ENCODE data around the gene COL27A1. TPM values are rescaled to one million over a fixed set of nuclear protein-coding genes. Genes with fewer than 3 reads are reported as not detected.

The COL27A1 gene
- polyA plus RNA-seq, 2 of the 4 experiments (the other 2 are of a cell fraction): 6.9 to 20.6 TPM

DNA sequence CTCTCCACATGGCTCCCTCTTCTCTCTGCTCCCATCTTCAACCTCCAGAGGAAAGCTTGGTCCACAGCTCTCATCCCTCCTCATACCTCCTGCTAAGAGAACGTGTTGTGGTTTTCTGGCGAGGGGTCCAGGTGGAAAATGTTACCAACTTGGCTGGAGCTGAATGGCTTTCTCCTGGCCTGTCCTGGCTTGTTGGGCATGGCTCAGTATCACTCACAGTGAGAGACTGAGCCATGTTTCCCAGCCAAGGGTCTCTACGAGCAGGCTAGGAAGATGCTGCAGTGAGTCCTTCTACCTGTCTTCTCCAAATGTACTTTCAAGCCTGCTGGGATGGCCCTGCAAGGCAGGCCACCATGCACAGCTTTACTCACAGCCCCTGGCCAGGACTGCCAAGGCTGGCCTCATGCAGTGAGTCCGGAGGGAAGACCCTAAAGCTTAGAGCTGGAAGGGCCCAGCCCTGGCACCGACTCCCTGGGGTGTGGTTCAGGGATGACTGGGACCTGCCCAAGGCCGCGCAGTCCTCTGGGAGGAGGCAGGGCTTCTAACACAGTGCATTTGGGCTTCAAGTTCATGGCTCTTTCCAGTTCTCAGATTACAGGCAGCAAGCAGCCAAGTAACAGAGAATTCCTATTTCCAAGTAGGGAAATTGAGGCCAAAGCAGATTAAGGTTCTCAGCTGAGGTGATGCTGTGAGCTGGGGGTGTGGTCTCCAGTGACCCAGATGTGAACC is 59.5 kb downstream of the COL27A1 start:
- ChIA-PET CTCF (interaction anchor here (0.7 to 2.7 kb wide), 8 partner anchors 10 to 132 kb away, joined by 3 to 9 read pairs (median 5); partner anchors contain the start of gene COL27A1), POLR2A (no interaction called here)
- ATAC-seq (no peak), FAIRE-seq (no peak), DNase-seq (ENCODE audit: low read depth in 1 of 2, low spot score in 1 of 2) (no peak)
- Histone ChIP-seq H3K4me3 (no peak overlapping the region), H3K9me3 (no peaks in the 10 kb centered on the region), H3K4me1 (0 out of 3 replicates have a peak, but pooled peaks cover 2% of the 10 kb centered on the region), H3K4me2 (no peak overlapping the region), H3K27ac (no peak overlapping the region)
- no peak for TF ChIP-seq FOXS1 (CRISPR knock-in tag; IDR thresholded peaks at IDR 0.05)
- no peak for TF ChIP-seq POLR2AphosphoS2 (conservative IDR thresholded peaks at IDR 0.05; ENCODE audit: low read length)
- TF ChIP-seq, protein P1, sequence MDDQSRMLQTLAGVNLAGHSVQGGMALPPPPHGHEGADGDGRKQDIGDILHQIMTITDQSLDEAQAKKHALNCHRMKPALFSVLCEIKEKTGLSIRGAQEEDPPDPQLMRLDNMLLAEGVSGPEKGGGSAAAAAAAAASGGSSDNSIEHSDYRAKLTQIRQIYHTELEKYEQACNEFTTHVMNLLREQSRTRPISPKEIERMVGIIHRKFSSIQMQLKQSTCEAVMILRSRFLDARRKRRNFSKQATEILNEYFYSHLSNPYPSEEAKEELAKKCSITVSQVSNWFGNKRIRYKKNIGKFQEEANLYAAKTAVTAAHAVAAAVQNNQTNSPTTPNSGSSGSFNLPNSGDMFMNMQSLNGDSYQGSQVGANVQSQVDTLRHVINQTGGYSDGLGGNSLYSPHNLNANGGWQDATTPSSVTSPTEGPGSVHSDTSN (IDR thresholded peaks at IDR 0.05): no peak
- no peak for TF ChIP-seq ZSCAN20 (CRISPR knock-in tag; IDR thresholded peaks at IDR 0.05)
- TF ChIP-seq, protein P2, sequence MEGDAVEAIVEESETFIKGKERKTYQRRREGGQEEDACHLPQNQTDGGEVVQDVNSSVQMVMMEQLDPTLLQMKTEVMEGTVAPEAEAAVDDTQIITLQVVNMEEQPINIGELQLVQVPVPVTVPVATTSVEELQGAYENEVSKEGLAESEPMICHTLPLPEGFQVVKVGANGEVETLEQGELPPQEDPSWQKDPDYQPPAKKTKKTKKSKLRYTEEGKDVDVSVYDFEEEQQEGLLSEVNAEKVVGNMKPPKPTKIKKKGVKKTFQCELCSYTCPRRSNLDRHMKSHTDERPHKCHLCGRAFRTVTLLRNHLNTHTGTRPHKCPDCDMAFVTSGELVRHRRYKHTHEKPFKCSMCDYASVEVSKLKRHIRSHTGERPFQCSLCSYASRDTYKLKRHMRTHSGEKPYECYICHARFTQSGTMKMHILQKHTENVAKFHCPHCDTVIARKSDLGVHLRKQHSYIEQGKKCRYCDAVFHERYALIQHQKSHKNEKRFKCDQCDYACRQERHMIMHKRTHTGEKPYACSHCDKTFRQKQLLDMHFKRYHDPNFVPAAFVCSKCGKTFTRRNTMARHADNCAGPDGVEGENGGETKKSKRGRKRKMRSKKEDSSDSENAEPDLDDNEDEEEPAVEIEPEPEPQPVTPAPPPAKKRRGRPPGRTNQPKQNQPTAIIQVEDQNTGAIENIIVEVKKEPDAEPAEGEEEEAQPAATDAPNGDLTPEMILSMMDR (IDR thresholded peaks at IDR 0.05): no peak
- TF ChIP-seq JUNB (IDR thresholded peaks at IDR 0.05): no peak
- TF ChIP-seq NR3C1 (IDR thresholded peaks at IDR 0.05): no peak
- no peak for TF ChIP-seq HOXB13 (CRISPR knock-in tag; IDR thresholded peaks at IDR 0.05; ENCODE audit: low read depth)
- no peak for TF ChIP-seq RNF2 (IDR thresholded peaks at IDR 0.05; ENCODE audit: borderline replicate concordance, low read depth)
- TF ChIP-seq, protein P3, sequence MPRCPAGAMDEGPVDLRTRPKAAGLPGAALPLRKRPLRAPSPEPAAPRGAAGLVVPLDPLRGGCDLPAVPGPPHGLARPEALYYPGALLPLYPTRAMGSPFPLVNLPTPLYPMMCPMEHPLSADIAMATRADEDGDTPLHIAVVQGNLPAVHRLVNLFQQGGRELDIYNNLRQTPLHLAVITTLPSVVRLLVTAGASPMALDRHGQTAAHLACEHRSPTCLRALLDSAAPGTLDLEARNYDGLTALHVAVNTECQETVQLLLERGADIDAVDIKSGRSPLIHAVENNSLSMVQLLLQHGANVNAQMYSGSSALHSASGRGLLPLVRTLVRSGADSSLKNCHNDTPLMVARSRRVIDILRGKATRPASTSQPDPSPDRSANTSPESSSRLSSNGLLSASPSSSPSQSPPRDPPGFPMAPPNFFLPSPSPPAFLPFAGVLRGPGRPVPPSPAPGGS (IDR thresholded peaks at IDR 0.05): no peak
- no peak for TF ChIP-seq POLR2A (IDR thresholded peaks at IDR 0.05; ENCODE audit: low read length)
- no peak for TF ChIP-seq FOSL2 (IDR thresholded peaks at IDR 0.05)
- no peak for TF ChIP-seq FOSL2 (CRISPR knock-in tag; IDR thresholded peaks at IDR 0.05)
- WGBS (ENCODE audit: missing lambda C conversion rate): 77% methylated on average over 5 of the region's 7 CpGs

DNA sequence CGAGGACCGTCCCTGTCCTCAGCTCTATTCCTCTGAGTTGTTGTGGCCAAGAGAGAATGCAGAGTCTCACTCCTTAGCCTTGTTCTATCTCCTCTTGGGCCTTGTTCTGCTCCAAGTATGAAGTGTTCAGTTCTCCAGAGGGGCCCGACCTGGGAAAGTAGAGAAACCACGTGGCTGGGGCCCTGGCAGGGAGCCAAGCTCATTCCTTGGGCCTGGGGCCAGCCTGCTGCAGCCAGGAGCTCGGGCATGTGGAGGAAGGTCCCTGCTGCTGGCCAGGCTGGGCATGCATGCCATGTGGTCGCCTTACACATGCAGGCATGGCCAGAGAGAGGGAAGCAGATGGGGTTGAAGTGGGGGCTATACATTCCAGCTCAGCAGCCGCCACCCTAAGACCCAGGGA is 60.7 kb downstream of the COL27A1 start:
- POLR2A ChIA-PET: no interaction called here
- CTCF ChIA-PET: interaction anchor here (0.9 to 2.7 kb wide), 5 partner anchors 11 to 108 kb away, joined by 3 to 9 read pairs (median 5); partner anchors contain the start of gene COL27A1
- Histone ChIP-seq H3K4me3 (no peak overlapping the region), H3K4me2 (no peak overlapping the region), H3K9me3 (no peaks in the 10 kb centered on the region), H3K27ac (no peak overlapping the region), H3K4me1 (0 out of 3 replicates have a peak, but pooled peaks cover 2% of the 10 kb centered on the region)
- WGBS (ENCODE audit: missing lambda C conversion rate): 61% methylated on average over 7 of the region's 7 CpGs
- ATAC-seq (no peak), DNase-seq (ENCODE audit: low read depth in 1 of 2, low spot score in 1 of 2) (no peak), FAIRE-seq (no peak)
- TF ChIP-seq HDAC2 (IDR thresholded peaks at IDR 0.05) (no peak), CHD4 (IDR thresholded peaks at IDR 0.05; ENCODE audit: borderline replicate concordance) (no peak), RAD21 (conservative IDR thresholded peaks at IDR 0.05 in 1 of 2, IDR thresholded peaks at IDR 0.05 in 1 of 2) (no peak), NPAS2 (CRISPR knock-in tag; IDR thresholded peaks at IDR 0.05; ENCODE audit: borderline replicate concordance) (no peak), FOXS1 (CRISPR knock-in tag; IDR thresholded peaks at IDR 0.05) (no peak), ZSCAN20 (CRISPR knock-in tag; IDR thresholded peaks at IDR 0.05) (no peak), POLR2A (IDR thresholded peaks at IDR 0.05; ENCODE audit: low read length) (no peak), EP300 (IDR thresholded peaks at IDR 0.05) (no peak), EHMT2 (IDR thresholded peaks at IDR 0.05; ENCODE audit: low read depth) (no peak), SREBF2 (IDR thresholded peaks at IDR 0.05) (no peak), FOSB (CRISPR knock-in tag; IDR thresholded peaks at IDR 0.05) (no peak)
- TF ChIP-seq, protein P4, sequence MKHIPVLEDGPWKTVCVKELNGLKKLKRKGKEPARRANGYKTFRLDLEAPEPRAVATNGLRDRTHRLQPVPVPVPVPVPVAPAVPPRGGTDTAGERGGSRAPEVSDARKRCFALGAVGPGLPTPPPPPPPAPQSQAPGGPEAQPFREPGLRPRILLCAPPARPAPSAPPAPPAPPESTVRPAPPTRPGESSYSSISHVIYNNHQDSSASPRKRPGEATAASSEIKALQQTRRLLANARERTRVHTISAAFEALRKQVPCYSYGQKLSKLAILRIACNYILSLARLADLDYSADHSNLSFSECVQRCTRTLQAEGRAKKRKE (CRISPR knock-in tag; IDR thresholded peaks at IDR 0.05; ENCODE audit: low read depth): no peak
- TF ChIP-seq, protein P5, sequence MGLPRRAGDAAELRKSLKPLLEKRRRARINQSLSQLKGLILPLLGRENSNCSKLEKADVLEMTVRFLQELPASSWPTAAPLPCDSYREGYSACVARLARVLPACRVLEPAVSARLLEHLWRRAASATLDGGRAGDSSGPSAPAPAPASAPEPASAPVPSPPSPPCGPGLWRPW (IDR thresholded peaks at IDR 0.05): no peak
- TF ChIP-seq, protein P6, sequence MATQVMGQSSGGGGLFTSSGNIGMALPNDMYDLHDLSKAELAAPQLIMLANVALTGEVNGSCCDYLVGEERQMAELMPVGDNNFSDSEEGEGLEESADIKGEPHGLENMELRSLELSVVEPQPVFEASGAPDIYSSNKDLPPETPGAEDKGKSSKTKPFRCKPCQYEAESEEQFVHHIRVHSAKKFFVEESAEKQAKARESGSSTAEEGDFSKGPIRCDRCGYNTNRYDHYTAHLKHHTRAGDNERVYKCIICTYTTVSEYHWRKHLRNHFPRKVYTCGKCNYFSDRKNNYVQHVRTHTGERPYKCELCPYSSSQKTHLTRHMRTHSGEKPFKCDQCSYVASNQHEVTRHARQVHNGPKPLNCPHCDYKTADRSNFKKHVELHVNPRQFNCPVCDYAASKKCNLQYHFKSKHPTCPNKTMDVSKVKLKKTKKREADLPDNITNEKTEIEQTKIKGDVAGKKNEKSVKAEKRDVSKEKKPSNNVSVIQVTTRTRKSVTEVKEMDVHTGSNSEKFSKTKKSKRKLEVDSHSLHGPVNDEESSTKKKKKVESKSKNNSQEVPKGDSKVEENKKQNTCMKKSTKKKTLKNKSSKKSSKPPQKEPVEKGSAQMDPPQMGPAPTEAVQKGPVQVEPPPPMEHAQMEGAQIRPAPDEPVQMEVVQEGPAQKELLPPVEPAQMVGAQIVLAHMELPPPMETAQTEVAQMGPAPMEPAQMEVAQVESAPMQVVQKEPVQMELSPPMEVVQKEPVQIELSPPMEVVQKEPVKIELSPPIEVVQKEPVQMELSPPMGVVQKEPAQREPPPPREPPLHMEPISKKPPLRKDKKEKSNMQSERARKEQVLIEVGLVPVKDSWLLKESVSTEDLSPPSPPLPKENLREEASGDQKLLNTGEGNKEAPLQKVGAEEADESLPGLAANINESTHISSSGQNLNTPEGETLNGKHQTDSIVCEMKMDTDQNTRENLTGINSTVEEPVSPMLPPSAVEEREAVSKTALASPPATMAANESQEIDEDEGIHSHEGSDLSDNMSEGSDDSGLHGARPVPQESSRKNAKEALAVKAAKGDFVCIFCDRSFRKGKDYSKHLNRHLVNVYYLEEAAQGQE (IDR thresholded peaks at IDR 0.05): no peak

All from A549 (cell line).